ENCODE data around the gene KLHL25.

KLHL25 gene

DNA sequence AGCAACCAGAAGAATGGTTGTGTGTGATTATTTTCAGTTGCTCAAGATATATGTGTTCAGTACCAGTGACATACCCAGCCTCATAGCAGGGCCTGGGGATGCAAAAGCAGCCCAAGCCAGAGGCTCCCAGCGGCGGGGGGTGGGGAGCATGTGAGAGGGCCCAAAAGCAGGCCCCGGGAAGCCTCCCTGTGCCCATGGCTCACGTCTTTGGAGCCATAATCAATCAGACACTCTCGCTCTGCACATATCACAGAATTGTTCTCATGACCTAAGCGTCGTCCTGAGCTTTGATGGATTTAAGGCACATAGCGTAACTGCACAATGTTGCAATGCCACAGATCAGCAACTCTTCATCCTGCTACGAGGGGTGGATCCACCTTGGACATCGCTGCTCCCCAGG is 20.8 kb downstream of the KLHL25 start:
- DNase-seq (ENCODE audit: low read depth) = no peak

DNA sequence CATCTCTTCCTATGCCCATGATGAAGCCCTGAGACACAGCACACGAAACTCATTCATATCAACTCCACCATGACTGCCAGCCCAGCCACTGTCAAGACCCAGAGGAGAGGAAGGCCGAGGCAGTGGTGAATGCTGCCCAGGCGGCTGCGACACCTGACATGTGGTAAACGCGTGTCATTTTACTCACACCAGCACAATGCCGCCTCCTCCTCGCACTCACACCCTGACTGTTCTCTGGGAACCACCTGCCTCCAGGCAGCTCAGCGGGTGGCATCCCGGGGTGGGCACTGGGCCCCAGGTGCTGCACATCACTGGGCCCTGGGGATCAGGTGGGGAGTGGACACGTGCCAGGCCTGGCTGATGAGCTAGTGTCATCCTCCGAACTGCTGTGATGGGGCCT is 21.5 kb downstream of the KLHL25 start:
- DNase-seq (ENCODE audit: low read depth) = no peak

DNA sequence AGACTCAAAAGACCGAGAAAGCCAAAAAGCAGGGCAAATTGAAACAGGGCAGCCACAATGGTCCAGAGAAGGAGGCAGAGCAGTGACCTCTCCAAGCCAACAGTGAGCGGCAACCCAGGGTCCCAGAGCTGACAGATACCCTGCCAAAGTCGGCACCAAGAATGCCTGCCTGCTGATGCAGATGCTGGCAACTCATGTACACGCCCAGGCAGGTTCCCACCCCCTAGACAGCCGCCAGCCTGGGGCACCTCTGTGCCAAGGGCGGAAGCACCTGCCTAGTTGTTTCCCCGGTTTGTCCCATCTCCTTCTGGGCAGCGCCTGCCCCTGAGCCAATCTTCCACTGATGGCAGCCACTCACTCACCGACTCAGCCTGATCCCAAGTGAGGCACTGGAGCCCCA is 22.1 kb downstream of the KLHL25 start:
- no peak for DNase-seq (ENCODE audit: low read depth)

DNA sequence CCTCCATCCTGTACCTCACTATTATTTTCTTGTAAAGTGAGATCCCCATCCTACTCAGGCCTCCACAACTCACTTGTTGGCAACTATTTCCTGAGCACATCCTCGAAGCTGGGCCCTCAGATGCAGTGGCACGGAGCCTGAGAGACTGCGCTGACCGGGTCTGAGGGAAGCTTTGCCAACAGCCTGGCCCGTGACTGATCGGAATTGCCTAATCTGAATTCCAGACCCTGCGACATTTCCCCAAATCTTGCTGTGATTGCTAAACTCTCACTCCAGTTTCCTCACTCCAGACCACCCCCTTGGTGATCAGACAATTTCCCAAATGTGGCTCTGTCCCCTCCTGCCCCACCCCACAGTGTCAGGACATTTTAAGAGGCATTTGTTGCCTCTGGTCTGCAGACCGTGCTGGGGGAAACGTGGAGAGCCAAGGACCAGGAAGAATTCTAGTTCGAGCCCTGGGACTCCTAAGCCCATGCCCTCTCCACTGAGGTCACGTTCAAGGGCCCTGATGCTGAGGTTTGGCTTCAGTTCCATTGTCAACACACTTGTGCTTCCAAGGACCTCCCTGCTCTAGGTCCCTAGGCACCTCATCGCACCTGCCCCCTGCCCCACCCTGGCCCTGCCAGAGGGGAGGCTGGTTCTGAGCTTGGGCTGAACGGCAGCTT is 22.8 kb downstream of the KLHL25 start:
- no peak for DNase-seq (ENCODE audit: low read depth)

DNA sequence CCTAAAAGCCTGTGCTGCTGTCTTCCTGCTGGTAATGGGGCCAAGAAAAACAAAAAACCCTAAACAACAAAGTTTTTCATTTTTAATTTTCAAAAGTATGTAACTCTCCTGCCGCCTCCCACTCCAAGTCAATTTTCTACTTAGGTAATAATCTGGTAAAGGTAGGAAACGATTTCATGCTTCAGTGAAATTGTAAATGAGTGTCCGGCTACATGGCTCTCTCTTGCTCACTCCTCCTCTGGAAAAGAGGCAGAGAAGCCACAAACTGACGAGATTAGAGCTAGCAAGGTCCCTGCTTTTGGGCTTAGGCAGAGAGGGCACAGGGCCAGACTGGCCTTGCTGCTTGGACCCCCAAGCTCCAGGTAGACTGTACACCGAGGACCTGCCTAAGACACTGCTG is 23.5 kb downstream of the KLHL25 start:
- no peak for DNase-seq (ENCODE audit: low read depth)

DNA sequence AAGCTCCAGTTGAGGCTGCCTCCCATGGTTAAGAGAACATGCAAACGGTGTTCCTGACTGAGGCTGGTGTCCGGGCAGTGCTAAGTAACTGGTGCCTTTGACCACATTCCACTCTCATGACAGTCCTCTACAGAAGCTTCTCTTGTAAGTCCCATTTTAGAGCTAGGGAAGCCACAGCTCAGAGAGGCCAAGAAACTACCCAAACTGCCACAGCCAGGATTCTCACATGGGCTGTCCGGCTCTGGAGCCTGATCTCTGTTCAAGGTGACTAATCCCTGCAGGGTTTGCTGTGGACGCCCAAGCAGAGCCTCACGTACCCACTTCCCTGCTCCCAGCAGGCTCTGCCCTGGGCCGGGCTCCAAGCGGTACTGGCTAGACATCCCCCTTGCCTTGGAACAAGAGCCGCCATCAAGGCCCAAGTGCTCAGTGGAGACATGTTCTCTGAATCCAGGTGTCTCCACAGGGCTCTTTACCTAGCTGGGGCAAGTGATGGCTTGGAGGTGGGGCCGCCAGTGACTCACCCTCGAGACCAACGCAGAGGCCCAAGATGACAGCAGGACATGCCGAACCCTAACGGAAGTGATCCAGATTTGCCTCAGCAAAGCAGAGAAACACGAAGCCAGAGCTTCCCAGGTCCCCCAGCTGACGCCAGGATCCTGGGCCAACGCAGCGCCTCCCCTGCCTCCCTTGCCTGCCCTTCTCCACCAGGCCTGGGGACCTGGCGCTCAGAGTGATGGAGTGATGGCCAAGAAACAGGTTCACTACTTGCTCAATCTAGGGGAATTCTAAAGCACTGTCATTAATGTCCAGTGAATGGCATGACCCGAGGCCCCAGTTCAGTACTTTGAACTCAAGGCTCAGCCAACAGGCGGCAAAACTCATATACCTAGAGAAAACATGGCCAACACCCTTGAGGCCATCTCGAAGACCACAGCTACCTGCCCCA is 24.4 kb downstream of the KLHL25 start:
- DNase-seq (ENCODE audit: low read depth) = no peak

DNA sequence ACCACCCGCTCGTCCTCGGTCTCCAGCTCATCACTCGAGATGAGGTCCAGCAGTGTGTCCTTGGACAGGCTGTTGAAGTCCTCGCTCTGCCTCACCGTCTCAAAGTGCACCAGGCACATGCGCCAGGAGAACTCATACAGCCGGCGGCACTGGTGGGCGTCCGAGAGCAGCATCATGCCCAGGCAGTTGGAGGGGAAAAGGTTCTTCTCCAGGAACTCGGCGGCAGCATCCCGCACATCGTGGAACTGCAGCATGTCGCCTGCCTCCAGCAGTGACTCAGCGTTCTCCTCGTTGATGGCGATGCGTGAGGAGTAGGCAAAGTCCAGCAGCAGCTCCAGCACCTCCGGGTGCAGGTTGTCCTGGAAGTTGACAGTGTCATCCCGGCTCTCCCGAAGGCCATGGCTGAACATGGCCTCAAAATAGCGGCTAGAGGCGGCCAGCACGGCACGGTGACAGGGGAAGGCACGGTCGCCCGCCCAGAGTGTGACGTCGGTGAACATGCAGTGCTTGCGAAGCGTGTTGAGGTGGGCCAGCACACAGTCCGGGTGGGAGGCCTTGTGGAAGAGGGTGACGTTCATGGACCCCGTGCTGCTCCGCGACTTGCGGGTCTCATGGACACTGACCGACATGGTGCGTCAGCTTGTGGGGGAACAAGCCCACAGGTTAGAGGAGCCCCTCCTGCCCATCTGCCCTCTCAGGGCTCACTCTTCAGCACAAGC is 25.4 kb downstream of the KLHL25 start:
- DNase-seq (ENCODE audit: low read depth) = no peak

DNA sequence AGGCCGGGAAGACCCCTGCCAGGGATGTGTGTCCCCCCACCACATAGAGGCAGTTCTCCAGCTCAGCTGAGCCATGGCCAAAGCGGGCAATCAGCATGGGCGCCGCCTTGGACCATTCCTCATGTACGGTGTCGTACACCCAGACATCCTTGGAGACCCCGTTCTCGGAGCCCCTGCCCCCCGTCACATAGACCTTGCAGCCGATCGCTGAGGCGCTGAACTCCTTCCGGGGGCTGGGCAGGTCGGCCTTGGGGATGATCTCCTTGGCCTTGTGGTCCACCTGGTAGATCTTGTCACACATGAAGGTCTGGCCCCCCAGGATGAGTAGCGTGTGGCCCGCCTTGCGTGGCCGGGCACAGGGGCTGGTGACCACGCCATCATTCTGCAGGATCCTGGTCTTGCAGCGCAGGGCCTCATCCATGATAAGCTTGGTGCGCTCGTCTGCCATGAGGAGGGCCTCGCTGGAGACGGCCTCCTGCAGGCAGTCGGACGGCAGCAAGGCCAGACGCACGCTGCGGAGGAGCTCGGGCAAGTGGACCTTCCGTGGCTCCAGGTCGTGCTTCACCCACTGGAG is 26.0 kb downstream of the KLHL25 start:
- no peak for DNase-seq (ENCODE audit: low read depth)

DNA sequence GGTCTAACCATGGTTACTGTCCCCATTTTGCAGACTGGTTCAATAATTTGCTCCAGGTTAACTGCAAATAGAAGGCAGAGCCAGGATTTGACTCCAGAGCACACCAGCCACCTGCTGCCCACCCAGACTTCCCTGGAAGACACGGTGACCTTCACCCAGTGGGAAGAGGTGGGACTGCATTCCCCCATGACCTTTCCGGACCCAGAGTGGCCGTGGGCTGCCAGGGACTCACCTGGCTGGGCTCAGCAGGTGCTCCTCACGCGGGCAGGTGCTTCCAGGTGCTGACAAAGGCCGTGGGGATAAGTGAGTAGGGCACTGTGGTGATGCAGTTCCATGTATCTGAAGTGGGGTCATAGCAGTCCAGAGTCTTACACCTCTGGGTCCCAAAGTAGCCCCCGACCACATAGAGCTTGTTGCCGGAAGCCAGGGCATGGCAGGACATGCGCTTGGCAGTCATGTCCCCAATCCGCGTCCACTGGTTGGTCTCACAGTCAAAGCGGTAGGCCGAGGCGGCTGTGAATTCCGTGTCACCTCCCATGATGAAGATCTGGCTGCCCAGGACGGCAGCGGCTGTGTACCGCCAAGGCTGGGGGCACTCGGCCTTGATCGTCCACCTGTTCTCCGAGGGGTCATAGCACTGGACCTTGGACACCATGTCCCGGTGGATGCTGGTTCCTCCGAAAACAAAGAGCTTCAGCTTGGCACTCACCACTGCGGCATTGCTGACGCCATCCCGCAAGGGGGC is 26.8 kb downstream of the KLHL25 start:
- no peak for DNase-seq (ENCODE audit: low read depth)

DNA sequence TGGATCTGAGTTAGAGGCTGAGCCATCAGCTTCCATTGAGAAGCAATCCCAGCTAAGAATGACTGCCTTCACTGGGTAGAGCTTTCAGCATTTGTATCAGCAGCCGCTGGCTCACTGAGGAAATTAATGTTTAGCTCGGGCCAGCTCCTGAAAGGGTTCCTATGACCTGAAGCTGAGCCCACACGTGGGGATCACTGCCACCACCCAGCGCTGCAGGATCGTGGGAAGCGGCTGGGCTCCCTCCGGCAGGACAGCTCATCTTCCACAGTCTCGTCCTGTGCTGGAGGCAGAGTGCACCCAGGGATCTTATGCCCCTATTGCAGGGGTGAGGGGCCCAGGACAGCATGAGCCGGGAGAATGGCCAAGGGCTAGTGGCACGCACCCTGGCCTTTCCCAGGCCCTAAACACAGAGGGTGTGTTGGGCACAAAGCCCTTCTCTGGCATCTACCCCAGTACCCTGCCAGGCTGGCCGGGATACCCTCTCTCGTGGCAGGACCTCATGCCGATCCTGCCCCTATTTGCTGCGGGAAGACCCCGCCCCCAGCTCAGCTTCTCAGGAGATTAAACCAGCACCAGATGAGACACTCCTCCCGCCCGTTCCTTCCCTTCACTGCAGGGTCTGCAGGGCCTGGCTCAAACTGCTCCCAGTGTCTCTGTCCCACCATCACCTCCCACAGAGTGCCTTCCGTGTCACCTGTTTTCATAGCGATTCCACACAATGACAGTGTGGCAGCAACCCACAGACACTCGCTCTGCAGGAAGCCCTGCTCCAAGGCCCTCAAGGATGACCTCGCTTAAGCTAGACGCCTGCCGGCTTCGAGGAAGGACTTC is 28.5 kb downstream of the KLHL25 start:
- no peak for DNase-seq (ENCODE audit: low read depth)

DNA sequence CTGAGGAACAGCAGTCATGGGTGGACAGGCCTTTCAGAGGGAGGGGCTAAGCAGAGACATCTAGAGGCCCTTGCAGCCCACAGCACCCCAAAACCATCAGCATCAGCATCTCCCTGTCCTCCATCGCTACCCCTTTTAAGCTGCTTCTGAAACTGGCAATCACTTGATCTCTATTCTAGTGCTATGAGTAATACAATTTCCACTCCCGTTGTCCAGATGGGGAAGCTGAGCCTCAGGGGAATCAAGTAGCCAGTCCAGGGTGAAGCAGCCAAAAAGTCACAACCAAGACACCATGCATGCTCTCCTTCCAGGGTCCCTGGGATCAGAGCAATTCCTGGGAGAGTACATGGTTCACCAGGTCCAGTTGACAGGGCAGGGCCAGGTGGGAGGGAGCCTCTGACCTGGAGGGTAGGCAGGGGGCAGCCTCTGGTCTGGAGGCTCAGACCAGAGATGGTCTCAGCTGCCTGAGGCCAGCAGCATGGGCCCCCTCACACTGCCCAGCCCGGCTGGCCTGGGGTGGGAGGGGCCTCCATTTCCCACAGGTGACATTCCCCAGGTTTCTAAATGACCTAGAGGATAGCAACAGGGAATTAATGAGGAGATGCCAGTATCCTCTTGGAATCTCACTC is 30.0 kb downstream of the KLHL25 start:
- no peak for DNase-seq (ENCODE audit: low read depth)

DNA sequence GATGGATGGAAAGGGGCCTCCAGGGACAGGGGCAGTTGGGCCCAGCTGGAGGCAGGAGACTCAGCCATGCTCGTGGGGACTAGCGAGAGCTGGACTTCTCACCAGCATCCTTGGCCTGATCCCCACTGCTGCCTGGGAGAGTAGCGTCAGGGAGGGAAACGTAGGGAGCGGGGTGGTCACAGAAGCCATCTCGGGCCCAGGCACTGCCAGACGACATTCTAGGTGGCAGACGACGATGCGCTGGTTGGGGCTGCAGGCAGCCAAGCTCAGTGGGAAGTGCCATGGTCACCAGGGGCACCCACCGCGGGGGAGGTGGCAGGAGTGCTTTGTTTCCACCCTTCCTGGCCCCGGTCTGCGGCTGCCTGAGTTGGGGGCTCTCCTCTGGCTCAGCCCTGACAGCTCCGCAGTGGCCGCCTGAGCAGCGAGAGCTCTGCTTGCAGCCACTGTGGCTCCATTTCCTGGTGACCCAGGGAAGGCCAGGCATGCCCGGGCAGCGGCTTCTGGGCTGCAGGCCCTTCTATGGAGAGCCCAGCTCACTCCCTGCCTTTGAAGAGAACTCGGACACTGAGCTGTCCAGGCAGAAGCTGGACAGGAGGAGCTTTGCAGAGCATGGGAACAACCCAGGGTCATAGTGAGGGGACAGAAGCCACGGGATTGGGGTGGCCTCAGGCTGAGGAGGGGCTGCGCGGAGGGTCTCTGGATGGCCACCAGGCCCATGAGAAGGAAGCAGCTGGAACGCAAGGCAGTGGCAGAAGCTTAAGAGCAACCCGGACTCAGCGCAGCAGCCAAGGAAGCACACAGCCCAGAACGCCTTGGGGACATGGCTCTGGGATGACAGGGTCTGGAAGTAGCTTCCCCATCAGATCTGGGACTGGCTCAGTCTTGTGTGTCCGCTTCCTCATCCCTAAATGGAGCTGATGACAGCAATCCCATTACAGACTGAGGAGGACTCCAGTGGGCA is 30.8 kb downstream of the KLHL25 start:
- DNase-seq (ENCODE audit: low read depth) = no peak

DNA sequence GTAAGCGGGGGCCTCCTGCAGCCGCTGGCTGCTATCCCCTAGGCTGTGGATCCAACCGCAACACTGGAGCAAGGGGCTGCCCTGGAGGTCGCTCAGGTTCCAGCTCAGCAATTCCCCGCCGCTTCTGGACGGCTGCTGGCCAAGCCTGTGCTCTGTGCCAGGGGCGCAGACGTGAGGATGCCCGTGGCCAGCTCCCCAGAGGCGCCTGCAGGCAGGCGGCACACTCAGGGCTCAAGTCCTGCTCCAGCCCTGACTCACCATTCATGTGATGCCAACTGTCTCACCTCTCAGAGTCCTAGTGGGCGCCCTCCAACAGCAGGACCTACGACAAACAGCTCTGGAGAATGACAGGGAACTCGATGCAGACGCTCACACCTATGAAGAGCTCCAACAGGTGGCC is 31.6 kb downstream of the KLHL25 start:
- no peak for DNase-seq (ENCODE audit: low read depth)

DNA sequence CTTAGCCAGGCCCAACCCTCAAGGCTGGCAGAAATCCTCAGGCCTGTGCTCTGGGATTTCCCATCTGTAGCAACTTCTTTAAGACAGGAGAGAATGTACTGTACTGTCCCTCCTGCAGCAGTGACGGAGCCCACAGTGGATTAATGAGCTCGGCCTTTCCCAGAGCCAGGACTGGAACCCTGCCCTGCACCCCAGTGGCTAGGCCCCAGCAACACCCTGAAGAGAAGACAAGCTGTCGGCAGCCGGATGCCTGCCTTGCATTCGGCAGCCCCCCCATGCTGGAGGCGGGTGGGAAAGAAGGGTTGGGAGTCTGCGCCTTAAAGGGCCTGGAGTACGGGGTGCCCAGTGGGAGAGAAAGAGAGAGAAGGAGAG is 32.0 kb downstream of the KLHL25 start:
- DNase-seq (ENCODE audit: low read depth) = no peak

DNA sequence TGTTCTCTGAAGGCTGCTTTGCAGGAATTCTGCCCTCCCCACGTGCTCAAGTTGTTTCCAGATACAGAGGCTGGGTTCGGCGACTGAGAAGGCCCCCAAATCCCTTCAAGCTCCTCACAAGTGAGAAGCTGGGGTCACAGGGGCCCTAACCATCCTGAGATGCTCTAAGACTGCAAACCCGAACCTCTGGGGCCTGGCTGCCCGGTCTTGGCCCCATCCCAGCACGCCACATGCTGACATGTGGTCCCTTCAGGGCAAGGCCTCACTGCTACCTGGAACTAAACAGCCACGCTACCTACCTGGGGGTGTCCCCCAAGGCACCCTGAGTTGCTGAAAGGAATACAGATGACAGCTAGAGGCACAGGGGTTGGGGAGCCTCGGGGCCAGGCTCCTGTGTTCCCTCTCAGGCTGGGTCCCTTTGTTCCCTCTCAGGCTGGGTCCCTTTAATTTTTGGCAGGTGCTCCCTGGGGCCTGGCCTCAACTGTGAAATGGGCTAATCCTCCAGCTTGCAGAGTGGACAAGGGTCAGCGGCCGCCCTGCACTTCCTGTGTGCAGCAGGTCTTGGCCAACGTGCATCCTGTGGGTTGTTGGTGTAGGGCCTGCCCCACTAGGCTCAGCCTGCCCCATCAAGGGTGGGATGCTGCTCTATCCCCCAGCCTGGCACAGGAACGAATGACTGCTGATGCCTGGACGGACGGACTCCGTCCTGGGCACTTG is 32.5 kb downstream of the KLHL25 start:
- DNase-seq (ENCODE audit: low read depth) = no peak

DNA sequence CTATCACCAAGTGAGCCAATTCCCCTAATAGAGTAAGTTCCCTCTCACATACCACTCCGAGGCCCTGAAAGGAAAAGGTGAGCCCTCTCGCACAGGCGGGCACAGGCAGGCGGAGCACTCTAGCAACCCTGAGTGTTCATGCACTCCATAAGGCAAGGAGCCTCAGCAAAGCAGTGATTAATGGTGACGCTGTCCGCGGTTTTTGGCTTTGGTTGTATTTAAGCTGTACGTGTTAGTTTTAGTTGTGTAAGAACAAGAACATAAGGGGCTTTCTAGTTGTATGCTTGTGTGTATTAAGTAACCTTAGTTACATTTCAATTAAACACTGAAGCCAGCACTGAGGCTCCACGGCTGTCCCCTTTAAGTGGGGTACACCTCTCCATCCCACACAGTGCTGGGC is 33.1 kb downstream of the KLHL25 start:
- DNase-seq (ENCODE audit: low read depth) = no peak

DNA sequence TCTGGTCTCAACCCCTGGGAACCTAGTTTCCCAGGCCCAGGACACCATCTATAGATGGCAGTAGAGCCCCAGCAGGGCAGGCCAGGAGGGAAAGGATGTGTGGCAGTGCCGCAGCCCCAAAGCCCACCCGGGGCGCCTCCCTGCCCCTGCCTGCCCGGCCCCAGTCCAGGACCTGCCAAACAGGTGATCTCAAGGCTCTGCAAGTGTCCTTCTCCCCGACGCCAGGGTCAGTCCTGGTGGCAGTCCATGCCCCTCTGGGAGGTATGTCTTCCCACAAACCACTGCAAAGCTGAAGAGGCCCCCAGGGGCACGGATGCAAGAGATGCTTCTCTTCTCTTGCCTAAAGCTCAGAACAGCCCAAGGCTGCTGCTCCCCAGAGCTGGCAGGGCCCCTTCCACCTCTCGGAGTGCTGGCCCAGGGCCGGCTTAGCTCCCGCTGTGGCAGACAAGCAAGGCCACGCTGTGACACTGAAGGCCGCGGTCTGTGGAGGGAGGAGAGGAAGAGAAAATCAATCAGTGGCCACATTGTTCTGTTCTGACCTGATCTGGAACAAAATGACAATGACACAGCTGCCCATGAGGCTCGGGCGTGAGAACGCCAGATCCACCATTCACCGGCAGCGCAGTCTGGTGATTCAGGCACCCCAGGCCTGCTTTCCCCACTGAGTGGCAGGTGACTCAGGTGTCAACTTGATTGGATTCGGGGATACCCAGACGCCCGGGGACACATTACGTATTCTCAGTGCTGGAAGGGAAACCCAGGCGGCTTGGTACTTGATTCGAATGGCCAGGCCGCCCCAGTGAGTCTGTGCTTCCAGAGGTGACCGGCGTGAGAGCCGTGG is 34.0 kb downstream of the KLHL25 start:
- no peak for DNase-seq (ENCODE audit: low read depth)

DNA sequence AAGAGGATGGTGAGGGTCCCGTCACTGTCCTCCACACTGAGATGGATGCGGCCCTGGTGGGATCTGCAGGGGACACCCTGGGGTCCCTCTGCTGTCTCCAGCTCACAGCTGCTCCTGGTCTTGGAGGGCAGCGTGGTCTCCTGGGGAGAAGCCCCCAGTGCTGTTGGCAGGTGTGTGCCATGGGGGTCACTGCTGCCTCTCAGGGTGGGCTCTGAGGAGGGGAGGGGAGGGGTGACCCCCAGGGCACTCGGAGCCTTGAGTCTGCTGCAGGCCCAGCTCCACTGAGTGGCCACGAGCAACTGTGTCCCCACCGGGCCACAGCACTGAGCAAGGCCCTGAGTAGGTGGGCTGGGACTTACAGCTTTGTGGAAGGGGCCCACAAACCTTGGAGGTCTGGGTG is 34.7 kb downstream of the KLHL25 start:
- no peak for DNase-seq (ENCODE audit: low read depth)
